Measurements from ENCODE around the gene DRC1. TPM values are rescaled to one million over a fixed set of nuclear protein-coding genes. Genes with fewer than 3 reads are reported as not detected.

The DRC1 gene
- total RNA-seq, 2 experiments from 2014 or later, result not detected

- H3K4me1 ChIP-seq (ENCODE audit: insufficient read depth, low read length, poor library complexity, severe bottlenecking), result no peaks in the 10 kb centered on the region
- H4K20me1 ChIP-seq (ENCODE audit: insufficient read depth, low read length), result no peaks in the 10 kb centered on the region
- ChIA-PET CTCF (ENCODE audit: unreplicated experiment) (no interaction called here), POLR2A (no interaction called here)
- BruUV-seq (replicated peaks), result no TSS peak
- H3K27ac ChIP-seq (ENCODE audit: low read depth, low read length, poor library complexity, severe bottlenecking), result no peak overlapping the region
- H3K9me2 ChIP-seq (ENCODE audit: insufficient read depth, low read length), result no peaks in the 10 kb centered on the region
- intact Hi-C loops (cut with micrococcal nuclease; ENCODE audit: unreplicated experiment), result no loop called here
- no peak for DNase-seq (ENCODE audit: low spot score)
- H3K4me3 ChIP-seq (ENCODE audit: low read depth, low read length, poor library complexity, severe bottlenecking), result no peak overlapping the region
- no peak overlapping the region for H2AFZ ChIP-seq (ENCODE audit: low read length)
- TF ChIP-seq EZH2phosphoT487 (IDR thresholded peaks at IDR 0.05; ENCODE audit: borderline replicate concordance, low read depth, low read length) (no peak), CTCF (conservative IDR thresholded peaks at IDR 0.05; ENCODE audit: low read length) (no peak)
- H3K9me3 ChIP-seq (ENCODE audit: low read length), result no peaks in the 10 kb centered on the region
- H3K4me2 ChIP-seq (ENCODE audit: low read length), result no peak overlapping the region
- peaks cover 41% of the 10 kb centered on the region for H3K36me3 ChIP-seq (ENCODE audit: insufficient read depth, low read length)
- H3K79me2 ChIP-seq (ENCODE audit: insufficient read depth, low read depth, low read length), result no peaks in the 10 kb centered on the region
Measured at GRCh38 chr2:26394694-26395093, 7.0 kb upstream of the DRC1 start.

- POLR2A ChIA-PET, result no interaction called here
- H3K79me2 ChIP-seq (ENCODE audit: insufficient read depth, low read depth, low read length), result no peaks in the 10 kb centered on the region
- no peaks in the 10 kb centered on the region for H4K20me1 ChIP-seq (ENCODE audit: insufficient read depth, low read length)
- no peaks in the 10 kb centered on the region for H3K4me1 ChIP-seq (ENCODE audit: insufficient read depth, low read length, poor library complexity, severe bottlenecking)
- TF ChIP-seq EZH2phosphoT487 (IDR thresholded peaks at IDR 0.05; ENCODE audit: borderline replicate concordance, low read depth, low read length), result no peak
- no peak for TF ChIP-seq CTCF (conservative IDR thresholded peaks at IDR 0.05; ENCODE audit: low read length)
- H3K27ac ChIP-seq (ENCODE audit: low read depth, low read length, poor library complexity, severe bottlenecking), result no peak overlapping the region
- CTCF ChIA-PET (ENCODE audit: unreplicated experiment), result no interaction called here
- H3K36me3 ChIP-seq (ENCODE audit: insufficient read depth, low read length), result peaks cover 34% of the 10 kb centered on the region
- no peak for DNase-seq (ENCODE audit: low spot score)
- BruUV-seq (replicated peaks), result no TSS peak
- no peaks in the 10 kb centered on the region for H3K9me2 ChIP-seq (ENCODE audit: insufficient read depth, low read length)
- H2AFZ ChIP-seq (ENCODE audit: low read length), result no peak overlapping the region
- H3K9me3 ChIP-seq (ENCODE audit: low read length), result no peaks in the 10 kb centered on the region
- H3K4me3 ChIP-seq (ENCODE audit: low read depth, low read length, poor library complexity, severe bottlenecking), result no peak overlapping the region
- no peak overlapping the region for H3K4me2 ChIP-seq (ENCODE audit: low read length)
- intact Hi-C loops (cut with micrococcal nuclease; ENCODE audit: unreplicated experiment), result no loop called here
Measured at GRCh38 chr2:26395394-26395793, 6.3 kb upstream of the DRC1 start.

- CTCF ChIA-PET (ENCODE audit: unreplicated experiment), result no interaction called here
- no peaks in the 10 kb centered on the region for H4K20me1 ChIP-seq (ENCODE audit: insufficient read depth, low read length)
- DNase-seq (ENCODE audit: low spot score), result no peak
- H3K9me2 ChIP-seq (ENCODE audit: insufficient read depth, low read length), result no peaks in the 10 kb centered on the region
- POLR2A ChIA-PET, result no interaction called here
- H3K4me1 ChIP-seq (ENCODE audit: insufficient read depth, low read length, poor library complexity, severe bottlenecking), result no peaks in the 10 kb centered on the region
- no peaks in the 10 kb centered on the region for H3K9me3 ChIP-seq (ENCODE audit: low read length)
- H3K4me3 ChIP-seq (ENCODE audit: low read depth, low read length, poor library complexity, severe bottlenecking), result no peak overlapping the region
- no peak overlapping the region for H2AFZ ChIP-seq (ENCODE audit: low read length)
- no peak for TF ChIP-seq CTCF (conservative IDR thresholded peaks at IDR 0.05; ENCODE audit: low read length)
- no peak for TF ChIP-seq EZH2phosphoT487 (IDR thresholded peaks at IDR 0.05; ENCODE audit: borderline replicate concordance, low read depth, low read length)
- H3K4me2 ChIP-seq (ENCODE audit: low read length), result no peak overlapping the region
- peaks cover 21% of the 10 kb centered on the region for H3K36me3 ChIP-seq (ENCODE audit: insufficient read depth, low read length)
- H3K79me2 ChIP-seq (ENCODE audit: insufficient read depth, low read depth, low read length), result no peaks in the 10 kb centered on the region
- H3K27ac ChIP-seq (ENCODE audit: low read depth, low read length, poor library complexity, severe bottlenecking), result no peak overlapping the region
- intact Hi-C loops (cut with micrococcal nuclease; ENCODE audit: unreplicated experiment), result no loop called here
- no TSS peak for BruUV-seq (replicated peaks)
Measured at GRCh38 chr2:26396734-26397298, 4.9 kb upstream of the DRC1 start.
